ENCODE results near the gene USP3. TPM values are rescaled to one million over a fixed set of nuclear protein-coding genes. Genes with fewer than 3 reads are reported as not detected.
A peak's percentile ranks its signal among the peaks of the same experiment; 100 is the strongest.

The USP3 gene
- total and polyA plus RNA-seq, 2 of the 4 experiments (the other 2 are of a cell fraction), result 17.3 to 52.3 TPM

DNA sequence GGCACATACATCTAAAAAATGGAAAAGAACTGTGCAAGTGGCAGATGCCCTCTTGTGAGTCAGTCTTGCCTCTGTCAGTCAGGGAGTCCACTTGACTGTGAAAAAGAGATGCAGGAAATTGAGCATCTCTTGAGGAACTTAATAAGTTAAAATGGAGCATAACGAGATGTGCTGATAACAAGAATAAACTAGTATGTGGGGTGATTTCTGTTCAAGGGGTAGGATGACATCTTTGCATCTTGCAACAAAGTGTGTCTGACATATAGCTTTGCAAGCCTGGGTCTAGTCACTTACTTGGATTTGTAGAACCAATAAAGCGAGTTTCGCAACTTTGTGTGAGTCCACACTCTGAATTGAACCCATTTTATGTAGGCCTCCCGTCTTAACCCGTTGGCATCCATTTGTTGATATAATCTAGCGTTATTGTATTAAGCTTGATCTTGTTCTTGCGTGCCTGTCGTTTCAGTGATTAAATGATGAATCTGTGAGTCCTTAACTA is 2.2 kb downstream of the USP3 start:
- H2BK20ac ChIP-seq (ENCODE audit: low read depth, low read length), result no peak overlapping the region
- H2AFZ ChIP-seq (replicated peaks; ENCODE audit: low read length, poor library complexity), result no peak overlapping the region
- ChIA-PET POLR2A (ENCODE audit: unreplicated experiment) (no interaction called here), CTCF (interaction anchor here (1.4 kb wide), 1 partner anchor 40 kb away, joined by 9 read pairs; no protein-coding TSS in a partner anchor)
- H4K91ac ChIP-seq (ENCODE audit: insufficient read depth, low read depth, low read length), result no peak overlapping the region
- intact Hi-C loops (cut with micrococcal nuclease) (no loop called here), dilution Hi-C loops (cut with HindIII; ENCODE audit: low sequenced_read_pairs, unreplicated experiment) (no loop called here), in situ Hi-C loops (cut with MboI; ENCODE audit: low sequenced_read_pairs) (no loop called here)
- WGBS, 2 experiments (ENCODE audit: extremely low coverage in 2 of 2, insufficient read length in 1 of 2), result 65% methylated on average over 4 of the region's 8 CpGs; no CpG with 5 or more reads in 1 of the 2 experiments
- peaks cover 21% of the 10 kb centered on the region for H3K4me1 ChIP-seq (ENCODE audit: control insufficient read depth, insufficient read depth, low read length)
- no peaks in the 10 kb centered on the region for H3K36me3 ChIP-seq (ENCODE audit: control insufficient read depth, insufficient read depth, low read length)
- no peak overlapping the region for H2BK5ac ChIP-seq (ENCODE audit: low read depth, low read length, poor library complexity, severe bottlenecking)
- no peak overlapping the region for H2BK120ac ChIP-seq (ENCODE audit: low read depth, low read length)
- no peak overlapping the region for H3K18ac ChIP-seq (ENCODE audit: low read depth, low read length)
- H3K56ac ChIP-seq (ENCODE audit: extremely low read depth, insufficient read depth, low read length), result no peak overlapping the region
- 0 out of 2 replicates have a peak overlapping the region, but pooled peaks have one; percentile 19 for H3K14ac ChIP-seq (replicated peaks; ENCODE audit: low read depth, low read length)
- H3K27me3 ChIP-seq (ENCODE audit: control insufficient read depth, insufficient read depth, low read length), result no peaks in the 10 kb centered on the region
- H3K27ac ChIP-seq (ENCODE audit: insufficient read depth, low read length), result no peak overlapping the region
- no peak for DNase-seq
- H2AK5ac ChIP-seq (ENCODE audit: low read depth, low read length), result no peak overlapping the region
- ATAC-seq (ENCODE audit: low read depth), result no peak
- BruUV-seq (replicated peaks), result no TSS peak
- peak overlapping the region; percentile 25 for H3K4me2 ChIP-seq (ENCODE audit: low read depth, low read length)
- no peak overlapping the region for H3K4me3 ChIP-seq (ENCODE audit: insufficient read depth, low read depth, low read length)
- H4K5ac ChIP-seq (ENCODE audit: low read depth, low read length), result no peak overlapping the region
- peak overlapping the region; percentile 15; the same call in 1 of the 2 replicates for H3K23ac ChIP-seq (ENCODE audit: low read depth, low read length)
- no peak overlapping the region for H3K9ac ChIP-seq (ENCODE audit: low read depth, low read length)
- no peak overlapping the region for H4K8ac ChIP-seq (ENCODE audit: low read depth in 2 of 2, low read length in 2 of 2)
- peaks cover 47% of the 10 kb centered on the region; the same call in 1 of the 2 replicates for H4K20me1 ChIP-seq (ENCODE audit: insufficient read depth, low read length)
- TF ChIP-seq CEBPB (IDR thresholded peaks at IDR 0.05; ENCODE audit: low read depth, low read length), result peak; percentile 90
- no peak for TF ChIP-seq MAZ (IDR thresholded peaks at IDR 0.05; ENCODE audit: borderline replicate concordance, low read depth, low read length)
- TF ChIP-seq MAFK (IDR thresholded peaks at IDR 0.05; ENCODE audit: low read depth, low read length), result no peak
- no peak for TF ChIP-seq SMC3 (IDR thresholded peaks at IDR 0.05; ENCODE audit: low read depth, low read length)
- TF ChIP-seq CHD1 (IDR thresholded peaks at IDR 0.05; ENCODE audit: low read depth, low read length), result no peak
- H3K9me1 ChIP-seq (ENCODE audit: insufficient read depth, low read length), result peaks cover 18% of the 10 kb centered on the region
- no peak overlapping the region for H2BK15ac ChIP-seq (ENCODE audit: low read depth, low read length)
- H3K9me3 ChIP-seq (ENCODE audit: control insufficient read depth, insufficient read depth, low read length), result no peaks in the 10 kb centered on the region
- peaks cover 8 to 58% of the 10 kb centered on the region in 2 experiments for H3K79me1 ChIP-seq (ENCODE audit: low read depth in 1 of 2, low read length in 2 of 2)
- H2AK9ac ChIP-seq (replicated peaks; ENCODE audit: low read depth, low read length, poor library complexity), result no peak overlapping the region
- H3K4ac ChIP-seq (ENCODE audit: low read depth, low read length), result no peak overlapping the region
